Thymus (tissue), 11 donors: ENCODE results near the gene CFAP77. TPM values are rescaled to one million over a fixed set of nuclear protein-coding genes. Genes with fewer than 3 reads are reported as not detected.

Source experiments
- DNase-seq, 9 donors: peaks; one replicate each; pipeline ENCODE4 v3.0.0-alpha.2; 2013; ENCODE audit warnings: low spot score in 9 of 9, low read depth in 6 of 9, missing footprints in 1 of 9
- H3K27ac ChIP-seq, 2 donors: one replicate each; pipeline ENCODE4 v1.5.1; 2013; ENCODE audit warnings: control low read depth in 1 of 2, low read depth in 1 of 2, low read length in 1 of 2, mild to moderate bottlenecking in 1 of 2, moderate library complexity in 1 of 2
- H3K27me3 ChIP-seq, 2 donors: one replicate each; pipeline ENCODE4 v1.5.1; 2013; ENCODE audit warnings: low read length in 1 of 2; ENCODE audit not compliant: control insufficient read depth in 2 of 2, insufficient read depth in 1 of 2
- H3K36me3 ChIP-seq, 2 donors: one replicate each; pipeline ENCODE4 v1.5.1; 2013; ENCODE audit warnings: low read length in 1 of 2, mild to moderate bottlenecking in 1 of 2, moderate library complexity in 1 of 2; ENCODE audit not compliant: control insufficient read depth in 2 of 2, insufficient read depth in 2 of 2
- H3K4me1 ChIP-seq, 2 donors: one replicate each; pipeline ENCODE4 v1.5.1; 2013; ENCODE audit warnings: low read length in 2 of 2; ENCODE audit not compliant: control insufficient read depth in 2 of 2, insufficient read depth in 2 of 2
- H3K4me3 ChIP-seq, 2 donors: one replicate each; pipeline ENCODE4 v1.5.1; 2013; ENCODE audit warnings: low read length in 2 of 2, control low read depth in 1 of 2, mild to moderate bottlenecking in 1 of 2
- H3K9me3 ChIP-seq, 2 donors: one replicate each; pipeline ENCODE4 v1.5.1; 2013; ENCODE audit warnings: low read length in 1 of 2, mild to moderate bottlenecking in 1 of 2; ENCODE audit not compliant: control insufficient read depth in 2 of 2, insufficient read depth in 1 of 2
- WGBS: extraction: QIAGEN DNeasy Blood & Tissue Kit; methylation state at CpG from one replicate; pipeline ENCODE4 v1.1.7; 2013; 5-methylcytosine and 5-hydroxymethylcytosine counted together
- polyA plus RNA-seq: library from polyadenylated mRNA; stranded (reverse); fragments of 200-250 nt; gene quantifications from one replicate; pipeline ENCODE4 v1.2.3, GENCODE V29; 2013
- total RNA-seq: library from RNA; stranded (reverse); fragments of 120-200 nt; gene quantifications from one replicate; pipeline ENCODE4 v1.2.4, GENCODE V29; 2013
- donor health status: healthy.

CFAP77 gene
- total and polyA plus RNA-seq, 2 donors, result 0.05 to 0.11 TPM

DNA sequence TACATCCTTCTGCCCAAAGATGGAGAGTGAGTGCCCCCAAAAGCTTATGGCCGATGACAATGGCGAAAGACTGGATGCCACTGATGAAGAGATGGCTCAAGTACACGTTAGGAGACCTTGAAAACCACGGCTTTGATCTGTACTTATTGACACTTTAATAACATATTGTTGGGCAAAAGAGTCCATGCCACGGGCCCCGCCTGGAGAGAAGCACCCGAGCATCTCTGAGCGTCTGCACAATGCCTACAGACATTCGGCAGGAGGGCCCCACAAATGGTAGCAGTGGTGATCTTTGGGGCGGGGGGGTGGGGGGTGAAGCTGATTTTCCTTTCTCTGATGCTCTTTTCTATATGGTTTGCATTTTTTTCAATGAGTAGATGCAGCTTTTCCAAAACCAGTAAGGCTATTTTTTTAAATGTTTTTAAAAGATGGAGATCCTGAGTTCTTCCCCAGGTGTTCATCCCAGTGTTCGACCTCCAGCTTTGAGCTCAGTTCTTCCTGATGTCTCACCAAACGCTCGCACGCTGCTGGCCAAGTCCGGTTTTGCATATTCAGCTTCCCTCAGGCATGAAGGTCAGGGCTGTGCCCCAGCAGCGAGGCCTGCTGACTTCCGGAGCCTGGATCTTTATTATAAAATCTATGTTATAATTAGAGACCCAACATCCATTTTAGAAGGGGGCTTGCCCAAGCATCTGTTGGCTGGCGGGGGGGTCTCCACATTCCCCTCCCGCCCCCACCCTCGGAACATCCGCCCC lies 138.1 kb downstream of the CFAP77 start:
- Histone ChIP-seq H3K4me3 (no peak overlapping the region), H3K36me3 (no peaks in the 10 kb centered on the region), H3K9me3 (no peaks in the 10 kb centered on the region), H3K27me3 (peaks cover 0 to 62% of the 10 kb centered on the region in 2 donors), H3K27ac (no peak overlapping the region), H3K4me1 (peaks cover 0 to 10% of the 10 kb centered on the region in 2 donors)
- WGBS, result 89% methylated on average over 21 of the region's 21 CpGs
- no peak for DNase-seq

DNA sequence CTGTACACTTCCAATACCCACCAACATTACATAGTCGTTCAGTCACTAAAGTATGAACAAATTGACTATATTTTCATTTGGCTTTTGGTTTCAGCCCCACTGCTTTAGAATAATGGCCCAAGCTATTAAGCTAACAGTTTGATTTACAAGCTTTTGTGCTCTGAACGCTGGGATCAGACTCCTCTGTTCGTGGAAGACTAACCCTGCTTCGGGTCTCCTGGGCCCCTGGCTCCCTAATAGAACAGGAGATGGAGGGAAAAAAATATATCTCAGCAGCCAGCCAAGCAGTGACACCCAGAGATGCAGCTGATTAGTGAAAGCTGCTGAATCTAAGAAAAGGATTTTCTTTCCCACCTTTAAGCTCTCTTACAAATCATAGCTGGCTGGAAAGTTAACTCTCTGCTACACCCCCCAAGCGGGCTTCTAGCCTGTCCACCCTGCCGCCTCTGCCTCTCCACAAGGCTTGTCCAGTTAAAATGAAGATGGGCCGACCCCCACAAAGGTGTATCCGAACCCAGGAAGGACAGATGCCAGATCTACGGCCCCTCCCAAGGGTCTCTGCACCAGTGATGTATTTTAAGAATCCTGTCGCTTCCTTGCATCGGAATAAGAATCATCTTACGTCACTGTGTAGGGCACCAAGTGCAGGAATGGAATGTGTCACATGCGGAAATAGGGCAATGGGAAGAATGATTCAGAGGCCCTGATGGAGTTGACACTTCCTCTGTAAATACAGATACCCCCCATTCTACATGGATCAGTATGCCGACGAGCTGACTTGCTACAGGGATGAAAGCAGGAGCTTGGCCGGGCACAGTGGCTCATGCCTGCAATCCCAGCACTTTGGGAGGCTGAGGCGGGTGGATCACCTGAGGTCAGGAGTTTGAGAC lies 139.0 kb downstream of the CFAP77 start:
- H3K4me3 ChIP-seq, result no peak overlapping the region
- no peak for DNase-seq
- 83% methylated on average over 17 of the region's 17 CpGs for WGBS
- H3K27me3 ChIP-seq, result peaks cover 0 to 54% of the 10 kb centered on the region in 2 donors
- peaks cover 0 to 10% of the 10 kb centered on the region in 2 donors for H3K4me1 ChIP-seq
- no peak overlapping the region for H3K27ac ChIP-seq
- H3K36me3 ChIP-seq, result no peaks in the 10 kb centered on the region
- no peaks in the 10 kb centered on the region for H3K9me3 ChIP-seq

GRCh38 chr9:132551556-132551955 lies 141.5 kb downstream of the CFAP77 start:
- peaks cover 0 to 3% of the 10 kb centered on the region in 2 donors for H3K4me1 ChIP-seq
- peaks cover 0 to 45% of the 10 kb centered on the region in 2 donors for H3K27me3 ChIP-seq
- H3K4me3 ChIP-seq, result no peak overlapping the region
- no peaks in the 10 kb centered on the region for H3K36me3 ChIP-seq
- H3K27ac ChIP-seq, result no peak overlapping the region
- H3K9me3 ChIP-seq, result no peaks in the 10 kb centered on the region
- no peak for DNase-seq
- 91% methylated on average over 13 of the region's 13 CpGs for WGBS

DNA sequence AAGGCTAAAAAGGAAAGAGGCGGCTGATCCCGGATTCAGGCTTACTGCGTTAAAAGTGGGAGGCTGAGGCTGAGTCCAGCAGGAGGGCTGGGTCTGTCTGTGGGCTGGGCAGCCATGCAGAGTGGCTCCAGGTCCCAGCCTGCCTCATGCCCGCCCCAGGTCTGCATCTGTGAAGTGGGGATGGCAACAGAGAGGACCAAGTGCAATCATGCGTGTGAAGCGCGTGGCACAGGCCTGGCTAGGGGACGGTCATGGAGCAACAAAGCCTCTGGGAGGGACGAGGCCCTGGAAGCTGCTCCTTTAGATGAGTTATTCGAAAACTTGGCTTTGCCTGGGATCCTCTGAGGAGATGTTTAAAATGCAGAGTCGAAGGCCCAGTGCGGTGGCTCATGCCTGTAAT lies 142.0 kb downstream of the CFAP77 start:
- no peak overlapping the region for H3K4me3 ChIP-seq
- H3K27me3 ChIP-seq, result peaks cover 0 to 45% of the 10 kb centered on the region in 2 donors
- H3K36me3 ChIP-seq, result no peaks in the 10 kb centered on the region
- DNase-seq, result no peak
- no peaks in the 10 kb centered on the region for H3K4me1 ChIP-seq
- 97% methylated on average over 12 of the region's 12 CpGs for WGBS
- no peaks in the 10 kb centered on the region for H3K9me3 ChIP-seq
- H3K27ac ChIP-seq, result no peak overlapping the region

DNA sequence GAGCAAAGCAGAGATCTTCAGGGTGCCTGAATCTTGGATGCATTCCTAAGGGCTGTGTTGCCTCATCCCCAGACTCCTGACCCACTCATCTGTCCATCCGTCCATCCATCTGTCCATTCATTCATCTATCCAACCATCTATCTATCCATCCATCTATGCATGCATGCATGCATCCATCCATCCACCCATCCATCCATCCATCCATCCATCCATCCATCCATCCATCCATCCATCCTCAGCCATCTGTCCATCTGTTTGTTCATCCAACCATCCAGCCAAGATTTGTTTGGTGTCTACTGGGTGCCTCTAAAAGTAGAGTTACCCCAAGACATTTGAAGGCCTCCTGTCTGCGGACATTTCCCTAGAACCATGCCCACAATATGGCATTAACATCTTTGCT lies 144.7 kb downstream of the CFAP77 start:
- WGBS, result 92% methylated on average over 2 of the region's 2 CpGs
- H3K4me1 ChIP-seq, result no peaks in the 10 kb centered on the region
- peaks cover 0 to 36% of the 10 kb centered on the region in 2 donors for H3K27me3 ChIP-seq
- H3K36me3 ChIP-seq, result no peaks in the 10 kb centered on the region
- H3K27ac ChIP-seq, result no peak overlapping the region
- no peaks in the 10 kb centered on the region for H3K9me3 ChIP-seq
- no peak for DNase-seq
- no peak overlapping the region for H3K4me3 ChIP-seq

- no peaks in the 10 kb centered on the region for H3K36me3 ChIP-seq
- H3K4me1 ChIP-seq, result no peaks in the 10 kb centered on the region
- 87% methylated on average over 8 of the region's 8 CpGs for WGBS
- H3K9me3 ChIP-seq, result no peaks in the 10 kb centered on the region
- H3K27ac ChIP-seq, result no peak overlapping the region
- peaks cover 2 to 39% of the 10 kb centered on the region in 2 donors for H3K27me3 ChIP-seq
- no peak for DNase-seq
- no peak overlapping the region for H3K4me3 ChIP-seq
Measured at GRCh38 chr9:132555528-132555927, 145.5 kb downstream of the CFAP77 start.

GRCh38 chr9:132556235-132556634 lies 146.2 kb downstream of the CFAP77 start:
- 79% methylated on average over 6 of the region's 6 CpGs for WGBS
- no peaks in the 10 kb centered on the region for H3K4me1 ChIP-seq
- no peak overlapping the region for H3K4me3 ChIP-seq
- no peak overlapping the region for H3K27ac ChIP-seq
- no peak for DNase-seq
- H3K9me3 ChIP-seq, result no peaks in the 10 kb centered on the region
- no peaks in the 10 kb centered on the region for H3K36me3 ChIP-seq
- peaks cover 2 to 46% of the 10 kb centered on the region in 2 donors for H3K27me3 ChIP-seq

- Histone ChIP-seq H3K27ac (no peak overlapping the region), H3K4me3 (no peak overlapping the region), H3K27me3 (peaks cover 2 to 47% of the 10 kb centered on the region in 2 donors), H3K36me3 (no peaks in the 10 kb centered on the region), H3K9me3 (no peaks in the 10 kb centered on the region), H3K4me1 (no peaks in the 10 kb centered on the region)
- DNase-seq, result no peak
- 76% methylated on average over 26 of the region's 26 CpGs for WGBS
Measured at GRCh38 chr9:132556714-132557113, 146.7 kb downstream of the CFAP77 start.

DNA sequence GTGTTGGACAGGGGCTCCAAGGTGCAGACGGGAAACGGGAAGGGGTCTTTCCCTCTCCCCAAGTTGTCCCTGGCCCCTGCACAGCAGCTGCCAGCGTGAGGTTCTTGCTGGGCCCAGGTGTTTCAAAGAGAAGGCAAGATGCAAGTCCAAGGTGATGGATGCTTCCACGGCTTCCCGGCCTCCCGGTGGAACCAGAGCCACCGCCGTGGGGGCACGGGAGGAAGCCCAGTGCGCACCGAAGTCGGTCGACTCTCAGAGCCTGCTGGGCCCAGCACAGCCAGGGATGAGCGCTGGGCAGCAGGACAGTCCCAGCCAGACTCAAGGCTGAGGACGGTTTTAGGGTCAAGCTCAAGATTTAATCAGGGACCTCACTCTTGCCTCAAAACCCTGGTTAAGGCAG lies 147.1 kb downstream of the CFAP77 start:
- DNase-seq, result no peak

More for the DNA sequence above, 147.1 kb downstream of the CFAP77 start:
- no peaks in the 10 kb centered on the region for H3K9me3 ChIP-seq
- peaks cover 2 to 47% of the 10 kb centered on the region in 2 donors for H3K27me3 ChIP-seq
- H3K36me3 ChIP-seq, result no peaks in the 10 kb centered on the region
- WGBS, result 95% methylated on average over 15 of the region's 15 CpGs
- peaks cover 0 to 2% of the 10 kb centered on the region in 2 donors for H3K4me1 ChIP-seq
- no peak overlapping the region for H3K4me3 ChIP-seq
- no peak overlapping the region for H3K27ac ChIP-seq
